ENCODE data around the gene WDR76.

WDR76 gene

DNA sequence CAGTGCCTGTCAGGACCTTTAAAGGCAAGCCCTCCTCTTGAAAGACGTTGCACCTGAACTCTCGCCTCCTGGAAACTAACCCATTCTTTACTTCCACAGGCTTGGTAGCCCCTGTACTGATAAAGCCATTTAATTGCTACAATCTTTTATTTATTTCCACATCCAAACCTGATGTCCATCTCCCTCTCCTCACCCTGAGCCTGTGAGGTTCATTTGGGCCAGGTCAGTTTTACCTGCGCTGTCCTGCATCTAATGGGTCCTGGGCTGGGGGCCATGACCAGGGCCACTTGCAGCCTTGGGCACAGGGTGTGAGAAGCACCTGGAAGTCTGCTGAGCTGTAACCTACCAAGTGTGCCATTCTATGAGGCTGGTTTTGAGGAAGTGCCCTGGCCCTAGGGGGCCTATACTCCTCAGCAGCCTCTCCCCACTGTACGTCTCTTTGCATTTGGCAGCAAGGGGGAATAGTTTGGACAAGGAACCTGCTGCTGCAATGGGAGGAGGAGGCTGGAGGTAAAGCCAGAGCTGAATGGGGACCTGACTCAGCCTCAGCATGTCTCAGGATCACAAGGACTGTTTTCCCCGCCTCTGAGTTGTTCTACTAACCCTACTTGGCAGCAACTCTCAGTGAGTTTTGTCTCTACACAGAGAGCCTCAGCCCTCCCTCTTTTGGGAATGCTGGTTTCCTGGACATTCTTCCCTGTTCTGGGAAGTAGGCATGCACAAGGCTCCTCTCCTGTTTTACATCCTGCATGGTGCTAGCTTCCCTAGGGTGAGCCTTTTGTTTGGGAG is 53.8 kb downstream of the WDR76 start:
- Mint-ChIP-seq H3K9me3 (no peaks in the 10 kb centered on the region), H3K4me1 (no peaks in the 10 kb centered on the region), H3K4me3 (no peak overlapping the region), H3K27ac (no peak overlapping the region), H3K27me3 (no peaks in the 10 kb centered on the region)
- peak; percentile 28 for ATAC-seq
- DNase-seq, result no peak

DNA sequence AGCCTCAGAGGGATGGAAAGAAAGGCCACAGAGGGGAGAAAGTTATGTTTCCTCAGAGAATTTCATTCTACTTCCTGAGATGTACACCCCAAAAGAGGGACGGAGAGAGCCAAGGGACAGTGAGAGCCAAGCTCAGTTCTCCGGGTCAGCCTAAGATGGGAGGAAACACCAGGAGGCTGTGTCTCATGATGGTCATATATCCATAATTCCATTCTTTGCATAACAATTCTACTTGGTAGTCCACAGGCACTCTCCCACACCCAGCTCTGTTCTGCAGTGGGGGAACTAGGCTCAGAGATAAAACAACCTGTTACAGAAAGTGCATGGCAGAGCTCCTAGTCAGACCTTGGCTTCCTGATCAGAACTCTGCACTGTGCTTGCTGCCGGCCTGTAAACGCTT is 54.4 kb downstream of the WDR76 start:
- DNase-seq, result no peak
- no peaks in the 10 kb centered on the region for H3K27me3 Mint-ChIP-seq
- H3K9me3 Mint-ChIP-seq, result no peaks in the 10 kb centered on the region
- no peak overlapping the region for H3K27ac Mint-ChIP-seq
- H3K4me3 Mint-ChIP-seq, result no peak overlapping the region
- ATAC-seq, result no peak
- peaks cover 6% of the 10 kb centered on the region for H3K4me1 Mint-ChIP-seq

DNA sequence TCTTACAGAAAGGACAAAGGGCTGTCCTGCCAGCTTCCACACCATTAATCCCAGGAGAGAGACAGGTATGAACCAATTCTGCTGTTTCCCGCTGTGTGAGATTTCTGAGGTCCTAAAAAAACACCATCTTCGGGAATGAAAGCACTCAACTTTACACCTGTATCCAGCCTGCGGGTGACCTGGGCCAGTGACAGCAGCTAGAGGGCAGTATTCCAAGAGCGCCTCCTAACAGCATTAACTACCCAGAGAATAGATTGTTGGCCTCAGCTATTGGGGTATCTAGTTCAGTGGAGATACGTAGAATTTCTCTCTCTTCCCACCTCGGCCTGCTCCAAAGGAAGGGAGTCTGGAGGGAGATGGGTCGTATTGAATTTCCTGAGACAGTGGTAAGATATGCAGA is 55.1 kb downstream of the WDR76 start:
- no peak overlapping the region for H3K27ac Mint-ChIP-seq
- H3K27me3 Mint-ChIP-seq, result no peaks in the 10 kb centered on the region
- H3K4me1 Mint-ChIP-seq, result peaks cover 11% of the 10 kb centered on the region
- no peak overlapping the region for H3K4me3 Mint-ChIP-seq
- no peak for ATAC-seq
- no peaks in the 10 kb centered on the region for H3K9me3 Mint-ChIP-seq
- DNase-seq, result no peak

DNA sequence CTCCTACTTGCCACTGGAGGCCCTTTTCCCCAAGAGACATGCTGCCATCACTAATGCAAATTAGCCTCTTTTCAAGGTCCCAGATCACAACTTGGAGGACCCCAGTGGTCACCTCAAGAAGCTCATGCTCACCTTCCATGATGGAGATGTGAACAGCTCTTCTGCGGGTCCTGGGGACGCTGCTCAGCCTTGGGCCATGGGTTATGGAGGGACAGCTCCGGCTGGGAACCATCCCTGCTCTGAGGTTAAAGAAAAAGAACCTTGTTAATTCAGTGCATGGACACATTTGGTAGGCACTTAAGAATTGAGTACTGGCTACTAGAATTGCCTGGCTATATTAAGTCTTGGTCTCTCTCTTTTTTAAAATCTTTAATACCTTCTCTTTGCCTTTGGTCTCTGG is 56.8 kb downstream of the WDR76 start:
- Mint-ChIP-seq H3K4me1 (peaks cover 11% of the 10 kb centered on the region), H3K27me3 (no peaks in the 10 kb centered on the region), H3K4me3 (no peak overlapping the region), H3K9me3 (no peaks in the 10 kb centered on the region), H3K27ac (no peak overlapping the region)
- ATAC-seq (no peak), DNase-seq (no peak)

DNA sequence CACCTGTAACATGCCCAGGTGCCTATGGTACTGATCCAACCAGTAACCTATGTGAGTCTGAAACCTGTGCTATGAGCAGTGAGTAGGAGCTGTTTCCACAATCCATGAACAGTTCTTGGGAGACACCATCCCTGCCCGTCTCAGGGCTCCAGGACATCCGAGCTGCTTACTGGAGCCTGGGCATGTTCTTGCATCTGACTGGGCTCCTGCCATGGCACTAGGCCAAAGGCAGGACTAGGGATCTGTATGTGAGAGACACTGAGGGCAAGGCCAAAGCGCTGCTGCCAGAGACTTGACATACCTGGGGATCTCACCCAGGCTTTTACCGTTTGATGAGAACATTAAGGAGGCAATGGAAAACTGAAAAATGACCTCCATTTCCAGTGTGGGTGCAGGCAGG is 59.8 kb downstream of the WDR76 start:
- no peaks in the 10 kb centered on the region for H3K9me3 Mint-ChIP-seq
- peaks cover 11% of the 10 kb centered on the region for H3K4me1 Mint-ChIP-seq
- no peak overlapping the region for H3K4me3 Mint-ChIP-seq
- ATAC-seq, result no peak
- H3K27ac Mint-ChIP-seq, result no peak overlapping the region
- H3K27me3 Mint-ChIP-seq, result no peaks in the 10 kb centered on the region
- no peak for DNase-seq

DNA sequence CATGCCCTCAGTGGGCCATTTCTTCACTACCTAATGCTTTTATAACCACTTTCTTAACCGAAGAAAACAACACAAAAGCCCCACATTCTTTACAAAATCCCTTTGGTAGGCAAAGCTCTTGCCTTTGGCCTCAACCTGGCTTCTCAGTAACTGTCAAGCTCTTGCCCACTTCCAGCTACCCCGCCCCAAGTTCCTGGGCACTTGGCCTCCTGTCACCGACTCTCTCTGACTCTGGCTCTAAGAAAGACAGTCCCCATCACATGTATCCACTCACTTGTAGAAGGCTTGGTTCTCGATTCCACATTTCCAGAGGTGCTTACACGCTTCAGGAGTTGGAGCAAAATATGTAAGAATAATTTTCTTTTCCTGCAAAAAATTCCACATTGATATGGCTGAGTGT is 61.1 kb downstream of the WDR76 start:
- Mint-ChIP-seq H3K9me3 (no peaks in the 10 kb centered on the region), H3K27me3 (no peaks in the 10 kb centered on the region), H3K4me1 (peaks cover 11% of the 10 kb centered on the region), H3K27ac (no peak overlapping the region), H3K4me3 (no peak overlapping the region)
- ATAC-seq, result no peak
- no peak for DNase-seq

DNA sequence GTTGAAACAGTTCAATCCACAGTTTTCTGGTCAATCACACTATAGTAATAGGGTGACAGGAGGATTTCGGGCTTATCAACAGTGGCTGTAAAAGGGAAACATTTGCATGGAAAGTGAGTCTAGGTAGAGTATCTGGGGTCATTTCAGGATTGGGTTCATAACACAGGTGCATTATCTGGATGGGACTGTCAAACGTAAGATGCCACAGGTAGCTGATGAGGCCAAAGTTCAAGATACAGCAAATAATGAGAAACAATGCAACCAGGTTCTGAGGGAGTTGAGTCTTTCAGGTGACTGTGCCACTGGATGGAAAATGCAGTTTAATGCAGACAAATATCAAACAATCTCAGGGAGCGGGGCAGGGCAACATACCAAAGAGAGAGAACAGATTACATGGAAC is 62.2 kb downstream of the WDR76 start:
- ATAC-seq (no peak), DNase-seq (no peak)
- H3K9me3 Mint-ChIP-seq, result no peaks in the 10 kb centered on the region
- H3K27me3 Mint-ChIP-seq, result no peaks in the 10 kb centered on the region
- H3K4me3 Mint-ChIP-seq, result no peak overlapping the region
- no peak overlapping the region for H3K27ac Mint-ChIP-seq
- peaks cover 11% of the 10 kb centered on the region for H3K4me1 Mint-ChIP-seq

DNA sequence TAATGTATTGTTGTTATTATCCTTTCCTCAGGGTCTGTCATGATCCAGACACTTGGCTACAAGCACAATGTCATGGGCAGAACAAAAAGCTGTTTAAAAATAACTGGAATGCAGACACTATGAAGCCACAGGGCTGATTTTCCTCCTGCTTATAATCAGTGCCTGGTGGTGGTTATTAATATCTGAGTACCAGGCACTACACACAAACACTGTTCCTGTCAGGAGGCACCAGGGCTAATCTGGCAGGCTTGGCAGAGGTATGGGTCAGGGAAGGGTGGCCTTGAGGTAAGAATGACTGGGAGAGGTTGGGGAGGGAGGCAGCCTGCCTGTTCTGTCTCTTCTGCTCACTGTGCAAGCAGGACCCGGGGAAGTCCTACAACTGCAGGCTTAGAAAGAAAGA is 67.2 kb downstream of the WDR76 start:
- peak; percentile 9 for ATAC-seq
- H3K27ac Mint-ChIP-seq, result peak overlapping the region; percentile 20 to 46
- no peaks in the 10 kb centered on the region for H3K9me3 Mint-ChIP-seq

DNA sequence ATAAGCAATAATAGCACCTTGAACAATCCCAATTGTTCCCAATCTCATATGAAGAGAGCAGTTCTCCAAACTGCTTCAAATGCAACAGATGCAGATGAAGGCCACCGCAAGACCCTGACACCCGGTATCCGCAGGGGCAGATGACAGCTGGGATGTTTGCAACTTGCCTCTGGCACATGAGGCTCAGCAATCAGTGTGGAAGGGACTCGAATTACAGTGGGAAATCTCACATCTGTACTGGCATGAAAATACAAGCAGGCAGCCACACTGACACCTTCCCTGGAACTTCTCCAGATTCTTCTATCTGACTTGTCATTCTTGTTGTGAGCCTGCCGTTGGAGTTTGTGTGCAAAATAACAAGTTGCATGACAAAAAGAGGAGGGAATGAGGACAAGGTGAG is 68.8 kb downstream of the WDR76 start:
- Mint-ChIP-seq H3K27me3 (no peaks in the 10 kb centered on the region), H3K4me3 (no peak overlapping the region), H3K9me3 (no peaks in the 10 kb centered on the region), H3K4me1 (no peaks in the 10 kb centered on the region), H3K27ac (no peak overlapping the region)
- no peak for ATAC-seq
- DNase-seq, result no peak

More for the DNA sequence above, 67.2 kb downstream of the WDR76 start:
- DNase-seq, result no peak
- H3K4me3 Mint-ChIP-seq, result no peak overlapping the region
- H3K4me1 Mint-ChIP-seq, result no peaks in the 10 kb centered on the region
- H3K27me3 Mint-ChIP-seq, result no peaks in the 10 kb centered on the region

DNA sequence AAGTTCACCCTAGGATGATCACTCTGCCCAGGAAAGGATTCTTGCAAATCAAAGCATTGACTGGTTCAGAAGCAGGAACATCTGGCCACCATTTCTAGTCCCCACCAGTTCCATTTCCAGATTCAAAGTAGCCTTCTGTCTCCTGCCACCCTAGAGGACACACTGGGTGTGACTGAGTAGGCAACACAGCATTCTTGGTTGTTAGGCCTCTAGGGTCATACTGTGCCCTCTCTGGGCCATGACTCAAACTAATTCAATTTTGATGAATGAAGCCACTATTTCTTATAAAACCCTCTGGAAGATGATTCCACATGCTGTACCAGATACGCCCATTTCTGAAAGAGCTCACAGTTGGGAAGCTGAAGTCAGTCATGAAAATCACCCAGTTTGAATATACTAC is 69.7 kb downstream of the WDR76 start:
- H3K27ac Mint-ChIP-seq, result peak overlapping the region in 1 of 2 donors; percentile 5
- no peaks in the 10 kb centered on the region for H3K9me3 Mint-ChIP-seq
- DNase-seq (no peak), ATAC-seq (no peak)
- no peak overlapping the region for H3K4me3 Mint-ChIP-seq
- no peaks in the 10 kb centered on the region for H3K27me3 Mint-ChIP-seq
- no peaks in the 10 kb centered on the region for H3K4me1 Mint-ChIP-seq

DNA sequence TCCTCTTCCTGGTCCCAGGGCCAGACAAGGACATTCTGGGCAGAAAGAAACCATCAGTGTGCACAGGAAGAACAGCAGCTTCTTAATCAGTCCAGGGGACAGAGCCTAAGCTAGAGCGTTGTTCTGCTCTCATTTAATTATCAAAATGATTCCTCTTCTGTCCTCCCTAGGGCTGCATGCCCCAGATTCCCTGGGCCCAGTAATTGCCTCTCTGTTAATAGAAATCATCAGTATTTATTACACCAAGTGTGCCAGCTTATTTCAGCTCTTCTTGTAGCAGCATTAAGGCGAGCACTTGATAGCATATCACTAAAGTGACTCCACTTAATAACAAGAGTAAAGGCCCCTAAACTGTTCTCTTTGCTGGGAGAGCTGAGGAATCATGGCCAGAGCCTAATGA is 72.1 kb downstream of the WDR76 start:
- no peak for ATAC-seq
- no peaks in the 10 kb centered on the region for H3K9me3 Mint-ChIP-seq

DNA sequence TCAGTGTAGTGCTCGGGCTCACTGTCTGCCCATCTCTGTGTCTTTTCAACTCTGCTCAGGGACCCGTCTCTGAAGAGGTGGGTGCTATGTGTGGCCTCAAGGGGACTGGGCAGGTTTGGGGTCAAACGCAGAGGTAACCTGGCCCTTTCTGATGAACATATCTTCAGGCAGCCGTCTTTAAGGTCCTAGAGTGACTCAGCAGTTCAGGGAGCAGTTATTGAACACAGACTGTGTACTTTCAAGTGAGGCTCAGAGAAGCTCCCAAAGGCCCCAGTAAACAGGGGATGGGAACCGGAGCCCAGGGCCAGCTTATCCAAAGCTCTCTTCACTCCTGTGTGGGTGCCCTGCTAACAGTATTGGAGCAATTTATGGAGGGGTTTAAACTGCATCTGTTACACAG is 73.1 kb downstream of the WDR76 start:
- no peak overlapping the region for H3K4me3 Mint-ChIP-seq
- H3K27me3 Mint-ChIP-seq, result no peaks in the 10 kb centered on the region
- ATAC-seq (no peak), DNase-seq (no peak)
- peak overlapping the region in 1 of 2 donors; percentile 66 for H3K27ac Mint-ChIP-seq
- H3K4me1 Mint-ChIP-seq, result peaks cover 6% of the 10 kb centered on the region
- no peaks in the 10 kb centered on the region for H3K9me3 Mint-ChIP-seq

More for the DNA sequence above, 72.1 kb downstream of the WDR76 start:
- Mint-ChIP-seq H3K4me3 (no peak overlapping the region), H3K27ac (no peak overlapping the region), H3K27me3 (no peaks in the 10 kb centered on the region), H3K4me1 (peaks cover 4% of the 10 kb centered on the region)
- no peak for DNase-seq

DNA sequence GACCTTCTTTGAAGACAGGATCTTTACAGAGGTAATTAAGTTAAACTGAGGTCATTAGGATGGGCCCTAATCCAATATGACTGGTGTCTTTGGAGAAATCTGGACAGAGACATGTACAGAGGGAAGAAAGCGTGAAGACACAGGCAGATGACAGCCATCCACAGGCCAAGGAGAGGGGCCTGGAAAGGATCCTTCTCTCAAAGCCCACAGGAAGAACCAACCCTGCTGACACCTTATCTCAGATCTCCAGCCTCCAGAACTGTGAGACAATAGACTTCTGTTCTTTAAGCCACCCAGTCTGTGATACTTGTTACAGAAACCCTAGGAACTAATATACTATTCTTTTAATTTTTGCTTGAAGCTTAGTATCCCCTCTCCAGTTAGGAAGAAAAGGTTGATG is 74.2 kb downstream of the WDR76 start:
- ATAC-seq (no peak), DNase-seq (no peak)
- Mint-ChIP-seq H3K27ac (no peak overlapping the region), H3K4me1 (peaks cover 6% of the 10 kb centered on the region), H3K4me3 (no peak overlapping the region), H3K9me3 (no peaks in the 10 kb centered on the region), H3K27me3 (no peaks in the 10 kb centered on the region)

DNA sequence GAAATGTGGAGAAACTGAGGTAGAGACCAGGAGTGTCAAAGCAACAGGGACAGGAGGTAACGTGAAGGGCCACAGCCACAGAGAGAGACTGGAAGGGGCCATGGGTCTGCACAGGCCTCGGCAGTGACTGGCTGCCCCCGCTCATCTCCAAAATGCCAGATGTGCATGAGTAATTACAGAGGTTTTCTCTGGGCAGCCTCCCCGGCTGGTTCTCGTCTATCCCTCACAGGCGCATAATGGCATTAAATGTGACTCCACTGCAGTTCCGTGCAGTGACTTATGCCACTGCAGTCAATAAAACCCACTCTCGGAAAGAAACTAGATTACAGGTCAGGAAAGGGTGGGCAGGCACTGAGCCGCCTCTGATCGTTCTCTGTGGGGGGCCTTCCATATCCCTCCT is 74.7 kb downstream of the WDR76 start:
- Mint-ChIP-seq H3K9me3 (no peaks in the 10 kb centered on the region), H3K4me1 (peaks cover 6% of the 10 kb centered on the region), H3K27ac (no peak overlapping the region), H3K4me3 (no peak overlapping the region), H3K27me3 (no peaks in the 10 kb centered on the region)
- DNase-seq (no peak), ATAC-seq (no peak)

DNA sequence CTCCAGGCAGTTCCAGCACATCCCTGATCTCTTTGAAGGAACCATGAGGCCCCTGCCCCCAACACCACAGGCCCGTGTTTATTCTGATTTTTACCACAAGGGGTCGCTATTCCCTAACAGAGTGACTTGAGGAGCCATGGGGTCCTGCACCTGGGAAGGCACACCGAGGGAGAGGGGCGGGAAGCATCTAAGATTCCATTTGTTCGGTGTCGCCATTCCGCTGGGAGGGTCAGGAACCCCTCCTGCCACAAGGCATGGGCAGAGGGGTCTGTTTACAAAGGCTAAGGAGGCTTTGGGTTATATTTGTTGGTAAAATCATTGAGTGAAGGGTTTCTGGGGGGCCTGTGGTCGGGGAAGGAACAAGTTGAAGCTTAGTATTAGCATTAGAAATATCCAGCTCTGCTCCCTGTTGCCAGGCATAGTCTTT is 77.1 kb downstream of the WDR76 start:
- H3K4me1 Mint-ChIP-seq, result peaks cover 6% of the 10 kb centered on the region
- no peaks in the 10 kb centered on the region for H3K27me3 Mint-ChIP-seq
- peak overlapping the region in 1 of 2 donors; percentile 0 for H3K27ac Mint-ChIP-seq
- H3K9me3 Mint-ChIP-seq, result no peaks in the 10 kb centered on the region
- ATAC-seq, result peak; percentile 86
- peak overlapping the region in 1 of 2 donors; percentile 63 for H3K4me3 Mint-ChIP-seq
- DNase-seq, result peak; percentile 61 to 70

DNA sequence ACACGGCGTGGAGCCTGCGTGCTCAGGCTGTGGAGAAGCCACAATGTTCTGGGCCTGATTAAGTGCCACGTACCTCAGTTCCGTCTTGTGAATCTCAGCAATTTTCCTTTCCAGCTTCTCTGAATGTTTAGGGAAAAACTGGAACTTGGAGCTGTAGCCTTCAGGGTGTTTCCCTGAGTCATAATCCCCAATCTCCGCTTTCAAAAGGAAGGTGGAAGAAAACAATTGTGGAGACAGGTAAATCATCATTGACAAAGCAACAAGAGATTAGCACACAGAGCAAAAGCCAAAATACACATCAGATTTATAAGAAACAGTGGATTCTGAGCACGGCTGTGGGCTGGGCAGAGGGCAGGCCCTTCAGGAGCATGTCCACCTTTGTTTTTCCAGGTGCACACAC is 79.0 kb downstream of the WDR76 start:
- Mint-ChIP-seq H3K9me3 (no peaks in the 10 kb centered on the region), H3K27ac (peak overlapping the region in 1 of 2 donors; percentile 2), H3K27me3 (no peaks in the 10 kb centered on the region), H3K4me1 (peaks cover 6% of the 10 kb centered on the region), H3K4me3 (no peak overlapping the region)
- no peak for DNase-seq
- no peak for ATAC-seq

DNA sequence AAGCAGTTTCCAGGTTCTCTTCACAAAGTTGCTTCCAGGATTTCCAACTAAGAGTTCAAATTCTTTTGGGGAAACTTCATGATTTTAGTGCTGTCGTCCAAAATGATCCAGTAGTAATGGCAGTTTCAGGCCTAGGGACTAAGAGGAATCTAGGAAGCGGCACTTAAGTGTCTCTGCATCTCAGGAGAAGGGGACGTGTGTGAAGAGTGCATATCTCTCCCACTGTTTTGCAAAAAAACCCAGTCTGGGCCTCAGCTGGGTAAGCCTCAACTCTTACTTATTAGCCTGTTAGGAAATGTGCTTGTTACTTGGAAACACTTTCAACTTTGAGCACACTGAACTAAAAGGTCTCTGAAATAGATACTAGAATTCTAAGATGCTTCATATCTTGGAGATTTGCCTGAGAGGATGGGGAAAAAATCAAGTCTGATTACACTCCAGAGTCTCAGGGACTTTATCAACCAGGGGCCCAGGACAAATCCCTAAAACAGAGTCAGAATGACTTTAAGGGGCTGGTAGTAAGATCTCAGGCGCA is 81.8 kb downstream of the WDR76 start:
- ATAC-seq, result no peak
- H3K9me3 Mint-ChIP-seq, result no peaks in the 10 kb centered on the region
- H3K27ac Mint-ChIP-seq, result no peak overlapping the region
- DNase-seq, result no peak
- peaks cover 13% of the 10 kb centered on the region for H3K4me1 Mint-ChIP-seq
- H3K4me3 Mint-ChIP-seq, result no peak overlapping the region
- H3K27me3 Mint-ChIP-seq, result no peaks in the 10 kb centered on the region
